Adrenal gland (tissue), 5 donors: ENCODE results near the gene PDE9A.

ENCODE experiments used
- POLR2A ChIP-seq, 2 donors: fragments of 450-650 bp; IDR thresholded peaks; one replicate each; pipeline ENCODE4 v1.6.1; 2017; ENCODE audit warnings: antibody characterized with exemption in 2 of 2, mild to moderate bottlenecking in 2 of 2, moderate library complexity in 1 of 2
- TF ChIP-seq, protein P1 (sequence below), 6 experiments: fragments of 450-650 bp in 4 of 6; fragments of 200-600 bp in 2 of 6; sonication (generic) in 1 of 6; IDR thresholded peaks; 1 replicate in 5 of 6; 2 replicates in 1 of 6; pipeline versions ENCODE4 v1.5.1 to v1.8.0; 2016 to 2021; ENCODE audit warnings: antibody characterized with exemption in 6 of 6, mild to moderate bottlenecking in 2 of 6, moderate library complexity in 1 of 6
- donor health status: DM: no; HTN: no; CAD: no.

DNA sequence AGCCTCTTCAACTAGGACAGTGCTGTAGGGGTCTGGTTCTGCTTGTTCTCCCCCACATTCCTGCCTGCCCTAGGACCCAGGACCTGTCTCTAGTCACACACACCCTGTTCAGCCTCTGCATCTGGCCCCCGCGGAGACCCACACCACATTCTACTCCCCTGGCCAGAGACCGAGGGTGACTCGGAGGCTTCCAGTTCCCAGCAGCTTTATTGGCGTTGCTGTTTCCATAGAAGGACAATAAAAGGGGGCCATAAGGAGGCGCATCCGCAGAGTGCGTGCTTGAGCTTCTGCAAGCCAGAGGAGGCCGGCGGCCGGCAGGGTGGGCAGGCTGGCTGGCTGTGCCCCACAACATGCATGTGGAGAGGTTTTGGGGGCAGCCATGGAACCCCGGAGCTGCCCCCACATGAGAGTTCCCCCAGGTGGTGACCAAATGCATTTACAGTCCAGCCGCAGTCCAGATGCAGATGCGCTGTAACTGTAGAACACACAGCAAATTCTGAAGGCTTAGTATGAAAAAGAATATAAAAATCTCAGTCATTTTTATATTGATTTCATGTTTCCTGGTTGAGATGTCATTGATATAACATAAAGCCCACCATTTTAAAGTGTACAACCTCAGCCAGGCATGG is 52.4 kb downstream of the PDE9A start:
- TF ChIP-seq, protein P1, sequence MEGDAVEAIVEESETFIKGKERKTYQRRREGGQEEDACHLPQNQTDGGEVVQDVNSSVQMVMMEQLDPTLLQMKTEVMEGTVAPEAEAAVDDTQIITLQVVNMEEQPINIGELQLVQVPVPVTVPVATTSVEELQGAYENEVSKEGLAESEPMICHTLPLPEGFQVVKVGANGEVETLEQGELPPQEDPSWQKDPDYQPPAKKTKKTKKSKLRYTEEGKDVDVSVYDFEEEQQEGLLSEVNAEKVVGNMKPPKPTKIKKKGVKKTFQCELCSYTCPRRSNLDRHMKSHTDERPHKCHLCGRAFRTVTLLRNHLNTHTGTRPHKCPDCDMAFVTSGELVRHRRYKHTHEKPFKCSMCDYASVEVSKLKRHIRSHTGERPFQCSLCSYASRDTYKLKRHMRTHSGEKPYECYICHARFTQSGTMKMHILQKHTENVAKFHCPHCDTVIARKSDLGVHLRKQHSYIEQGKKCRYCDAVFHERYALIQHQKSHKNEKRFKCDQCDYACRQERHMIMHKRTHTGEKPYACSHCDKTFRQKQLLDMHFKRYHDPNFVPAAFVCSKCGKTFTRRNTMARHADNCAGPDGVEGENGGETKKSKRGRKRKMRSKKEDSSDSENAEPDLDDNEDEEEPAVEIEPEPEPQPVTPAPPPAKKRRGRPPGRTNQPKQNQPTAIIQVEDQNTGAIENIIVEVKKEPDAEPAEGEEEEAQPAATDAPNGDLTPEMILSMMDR (IDR thresholded peaks at IDR 0.05): no peak
- TF ChIP-seq POLR2A (IDR thresholded peaks at IDR 0.05): no peak
